ENCODE measurements around the gene NOS3. TPM values are rescaled to one million over a fixed set of nuclear protein-coding genes. Genes with fewer than 3 reads are reported as not detected.

The NOS3 gene
- total and polyA plus RNA-seq, 2 experiments from 2014 or later, result 2.6 to 6.1 TPM

GRCh38 chr7:151047976-151048815, 57.4 kb downstream of the NOS3 start, which contains the start of gene ASIC3 (continued):
- TF ChIP-seq EZH2 (IDR thresholded peaks at IDR 0.05; ENCODE audit: low read depth, unreplicated experiment), result no peak
- no peak for TF ChIP-seq POLR2AphosphoS5 (IDR thresholded peaks at IDR 0.05; ENCODE audit: low read depth)
- TF ChIP-seq JUNB (IDR thresholded peaks at IDR 0.05; ENCODE audit: unreplicated experiment), result no peak
- no peak for TF ChIP-seq ZNF331 (CRISPR knock-in tag; IDR thresholded peaks at IDR 0.05; ENCODE audit: low read depth)
- TF ChIP-seq STAT1 (IDR thresholded peaks at IDR 0.05; ENCODE audit: unreplicated experiment), result no peak
- no peak for TF ChIP-seq REST (IDR thresholded peaks at IDR 0.05; ENCODE audit: unreplicated experiment)

- H2AFZ ChIP-seq, result no peak overlapping the region
- no peaks in the 10 kb centered on the region for H3K36me3 Mint-ChIP-seq (ENCODE audit: low read depth)
- peaks cover 26% of the 10 kb centered on the region for H3K27me3 Mint-ChIP-seq (ENCODE audit: insufficient read depth, low read depth, poor library complexity)
- no peak overlapping the region for H3K4me3 Mint-ChIP-seq
- H3K9me3 Mint-ChIP-seq, result no peaks in the 10 kb centered on the region
- H3K27ac ChIP-seq (ENCODE audit: low read depth), result no peak overlapping the region
- ATAC-seq (no peak), DNase-seq (ENCODE audit: low spot score) (no peak)
- no peaks in the 10 kb centered on the region for H3K4me1 ChIP-seq (ENCODE audit: insufficient read depth)
- no peaks in the 10 kb centered on the region for H3K9me2 ChIP-seq (ENCODE audit: insufficient read depth)
- peaks cover 9% of the 10 kb centered on the region for H3K4me1 Mint-ChIP-seq
- H3K79me2 ChIP-seq (replicated peaks; ENCODE audit: insufficient read depth), result no peaks in the 10 kb centered on the region
- no peak overlapping the region for H3K4me2 ChIP-seq
- H3K27me3 ChIP-seq (ENCODE audit: insufficient read depth), result peaks cover 22% of the 10 kb centered on the region
- no peak overlapping the region for H3K4me3 ChIP-seq
- no peak overlapping the region for H3K27ac Mint-ChIP-seq
- H4K20me1 ChIP-seq (replicated peaks; ENCODE audit: insufficient read depth), result no peaks in the 10 kb centered on the region
- no peaks in the 10 kb centered on the region for H3F3A ChIP-seq (replicated peaks; ENCODE audit: low read depth)
- no peaks in the 10 kb centered on the region for H3K36me3 ChIP-seq (ENCODE audit: insufficient read depth)
- TF ChIP-seq ZNF462 (CRISPR knock-in tag; IDR thresholded peaks at IDR 0.05), result no peak
- TF ChIP-seq ETS1 (IDR thresholded peaks at IDR 0.05), result no peak
- TF ChIP-seq EZH2phosphoT487 (IDR thresholded peaks at IDR 0.05; ENCODE audit: unreplicated experiment), result no peak
- no peak for TF ChIP-seq EZH2 (IDR thresholded peaks at IDR 0.05; ENCODE audit: low read depth, unreplicated experiment)
- no peak for TF ChIP-seq NANOG (IDR thresholded peaks at IDR 0.05; ENCODE audit: borderline replicate concordance)
These were observed 58.2 kb downstream of the NOS3 start for GRCh38 chr7:151048911-151049463.

Measured in GM23338 (cell line).